Activated CD8-positive, alpha-beta memory T cell treated with anti-CD3 and anti-CD28 coated beads for 36 hours (primary cell): ENCODE measurements around the gene MMP17. TPM values are rescaled to one million over a fixed set of nuclear protein-coding genes. Genes with fewer than 3 reads are reported as not detected.
"Not testable (repeated sequence)": the region's sequence is repeated elsewhere in the genome, so short reads cannot be mapped to it uniquely, and the experiment has no call there.

Source experiments
- CTCF ChIA-PET: fragments of 350-600 bp; sonication (Branson Sonifier 250); formaldehyde crosslinking; loops from one replicate; lab custom pipeline; 2021; ENCODE audit warnings: antibody characterized with exemption; lab: Charles Lee
- POLR2A ChIA-PET: fragments of 350-600 bp; sonication (Branson Sonifier 250); formaldehyde crosslinking; loops from one replicate; lab custom pipeline; 2021; ENCODE audit warnings: antibody characterized with exemption; lab: Charles Lee
- total RNA-seq, 2 experiments: library from RNA; stranded (reverse); gene quantifications; one replicate each; pipeline ENCODE4 v1.2.3, GENCODE V29; 2021

The MMP17 gene
- total RNA-seq, 2 experiments from 2014 or later = 0.21 to 0.51 TPM

- CTCF ChIA-PET = no interaction called here
- POLR2A ChIA-PET = no interaction called here
Measured at GRCh38 chr12:131860472-131861260, 32.5 kb downstream of the MMP17 start.

GRCh38 chr12:131861261-131862083, 33.3 kb downstream of the MMP17 start:
- ChIA-PET POLR2A (no interaction called here), CTCF (interaction anchor here (1.0 kb wide), 1 partner anchor 8 kb away, joined by 5 read pairs; no protein-coding TSS in a partner anchor)

- POLR2A ChIA-PET = no interaction called here
- CTCF ChIA-PET = interaction anchor here (1.0 kb wide), 1 partner anchor 9 kb away, joined by 5 read pairs; no protein-coding TSS in a partner anchor
Measured at GRCh38 chr12:131862084-131862441, 33.9 kb downstream of the MMP17 start.

GRCh38 chr12:131862600-131862993, 34.4 kb downstream of the MMP17 start:
- ChIA-PET POLR2A (no interaction called here), CTCF (interaction anchor here (1.0 kb wide), 1 partner anchor 9 kb away, joined by 5 read pairs; no protein-coding TSS in a partner anchor)

GRCh38 chr12:131862994-131863710, 35.0 kb downstream of the MMP17 start:
- POLR2A ChIA-PET = no interaction called here
- CTCF ChIA-PET = no interaction called here

- POLR2A ChIA-PET = no interaction called here
- CTCF ChIA-PET = interaction anchor here (0.7 kb wide), 1 partner anchor 182 kb away, joined by 3 read pairs; no protein-coding TSS in a partner anchor
Measured at GRCh38 chr12:131863711-131864396, 35.7 kb downstream of the MMP17 start.

GRCh38 chr12:131864469-131864868, 36.3 kb downstream of the MMP17 start:
- CTCF ChIA-PET = interaction anchor here (0.6 to 0.7 kb wide), 3 partner anchors 9 to 1529 kb away, joined by 3 read pairs; no protein-coding TSS in a partner anchor

GRCh38 chr12:131865180-131865875, 37.1 kb downstream of the MMP17 start:
- ChIA-PET POLR2A (no interaction called here), CTCF (interaction anchor here (0.6 kb wide), 1 partner anchor 1530 kb away, joined by 3 read pairs; no protein-coding TSS in a partner anchor)

More at GRCh38 chr12:131864469-131864868, 36.3 kb downstream of the MMP17 start:
- POLR2A ChIA-PET = no interaction called here

- ChIA-PET CTCF (no interaction called here), POLR2A (no interaction called here)
Measured at GRCh38 chr12:131867471-131867870, 39.3 kb downstream of the MMP17 start.

GRCh38 chr12:131867891-131868675, 39.9 kb downstream of the MMP17 start:
- ChIA-PET CTCF (no interaction called here), POLR2A (no interaction called here)

GRCh38 chr12:131869871-131870418, 41.8 kb downstream of the MMP17 start:
- ChIA-PET POLR2A (no interaction called here), CTCF (no interaction called here)

GRCh38 chr12:131871677-131872076, 43.5 kb downstream of the MMP17 start:
- ChIA-PET CTCF (no interaction called here), POLR2A (no interaction called here)

- ChIA-PET POLR2A (no interaction called here), CTCF (interaction anchor here (0.6 kb wide), 1 partner anchor 8 kb away, joined by 3 read pairs; no protein-coding TSS in a partner anchor)
Measured at GRCh38 chr12:131872154-131873051, 44.2 kb downstream of the MMP17 start.

GRCh38 chr12:131873293-131873692, 45.1 kb downstream of the MMP17 start:
- CTCF ChIA-PET = interaction anchor here (0.6 kb wide), 1 partner anchor 9 kb away, joined by 3 read pairs; no protein-coding TSS in a partner anchor
- POLR2A ChIA-PET = no interaction called here

GRCh38 chr12:131874972-131875371, 46.8 kb downstream of the MMP17 start:
- POLR2A ChIA-PET, CTCF ChIA-PET: not testable (repeated sequence)

- CTCF ChIA-PET, POLR2A ChIA-PET: not testable (repeated sequence)
Measured at GRCh38 chr12:131877216-131877615, 49.0 kb downstream of the MMP17 start.
